ENCODE results near the gene HBQ1.
"Not testable (repeated sequence)": the region's sequence is repeated elsewhere in the genome, so short reads cannot be mapped to it uniquely, and the experiment has no call there.

Gene HBQ1

GRCh38 chr16:180101-180675 lies at the start of gene HBQ1:
Gene HBQ1, plus strand, starts transcription at chr16:180459. Its CDS starts 28 bp downstream, at chr16:180487.
- DNase-seq = peak; percentile 52

- DNase-seq = no peak
Measured at GRCh38 chr16:130533-131173, 49.6 kb upstream of the HBQ1 start.

- no peak for DNase-seq
Measured at GRCh38 chr16:132120-132519, 48.1 kb upstream of the HBQ1 start.

GRCh38 chr16:133716-134115 lies 46.5 kb upstream of the HBQ1 start:
- DNase-seq = no peak

- no peak for DNase-seq
Measured at GRCh38 chr16:138049-138417, 42.2 kb upstream of the HBQ1 start.

GRCh38 chr16:140175-140857 lies 39.9 kb upstream of the HBQ1 start:
- no peak for DNase-seq

GRCh38 chr16:142405-142967 lies 37.8 kb upstream of the HBQ1 start:
- DNase-seq = no peak

GRCh38 chr16:143047-143446 lies 37.2 kb upstream of the HBQ1 start:
- DNase-seq = no peak

- no peak for DNase-seq
Measured at GRCh38 chr16:143456-143855, 36.8 kb upstream of the HBQ1 start.

- no peak for DNase-seq
Measured at GRCh38 chr16:144797-145252, 35.4 kb upstream of the HBQ1 start.

- no peak for DNase-seq
Measured at GRCh38 chr16:146646-147045, 33.6 kb upstream of the HBQ1 start.

- DNase-seq = no peak
Measured at GRCh38 chr16:149024-149660, 31.1 kb upstream of the HBQ1 start.

- DNase-seq = no peak
Measured at GRCh38 chr16:152141-153128, 27.8 kb upstream of the HBQ1 start, which contains the start of gene HBZ. Gene HBZ, plus strand, starts transcription at chr16:152644. Its CDS starts 266 bp downstream, at chr16:152910.

GRCh38 chr16:153129-153521 lies 27.1 kb upstream of the HBQ1 start:
- DNase-seq = not testable (repeated sequence)

GRCh38 chr16:153550-154216 lies 26.6 kb upstream of the HBQ1 start:
- not testable (repeated sequence) for DNase-seq

- DNase-seq = no peak
Measured at GRCh38 chr16:154217-155030, 25.8 kb upstream of the HBQ1 start.

GRCh38 chr16:155031-155398 lies 25.2 kb upstream of the HBQ1 start:
- no peak for DNase-seq

GRCh38 chr16:159136-159849 lies 21.0 kb upstream of the HBQ1 start:
- no peak for DNase-seq

- not testable (repeated sequence) for DNase-seq
Measured at GRCh38 chr16:160242-160641, 20.0 kb upstream of the HBQ1 start.

- no peak for DNase-seq
Measured at GRCh38 chr16:160691-161190, 19.5 kb upstream of the HBQ1 start.
